HCT116 (cell line): ENCODE measurements around the gene KLHL25. TPM values are rescaled to one million over a fixed set of nuclear protein-coding genes. Genes with fewer than 3 reads are reported as not detected.

Source experiments
- ATAC-seq: fragments of 200-7000 bp; cut with Tn5 transposase; 2 replicates; pipeline ENCODE4 v1.9.1; 2020; ENCODE audit warnings: mild to moderate bottlenecking, moderate library complexity
- BruUV-seq: library from RNA; stranded (reverse); fragments of 400-500 nt; replicated peaks from 2 replicates; lab custom pipeline; 2021; lab: Mats Ljungman, UMichigan
- CTCF ChIA-PET: fragments of 300-600 bp; sonication (Branson Sonifier 250); formaldehyde crosslinking; loops from one replicate; lab custom pipeline; 2021; ENCODE audit warnings: antibody characterized with exemption; lab: Charles Lee
- POLR2A ChIA-PET: fragments of 300-600, 350-600 bp; sonication (Branson Sonifier 250); formaldehyde crosslinking; loops from one replicate; lab custom pipeline; 2021; ENCODE audit warnings: antibody characterized with exemption; lab: Charles Lee
- RAD21 ChIA-PET, 2 experiments: fragments of 300-600 bp; sonication (Branson Sonifier 250); formaldehyde crosslinking; loops; one replicate each; lab custom pipeline; 2023; ENCODE audit warnings: low total read pairs in 2 of 2; ENCODE audit not compliant: uncharacterized antibody in 2 of 2, unreplicated experiment in 2 of 2, low non-redundant PET in 1 of 2; lab: Charles Lee
- DNase-seq: peaks from one replicate; pipeline ENCODE4 v3.0.0-alpha.2; 2010; ENCODE audit warnings: low read depth, low spot score
- H2AFZ ChIP-seq: fragments of 200-600 bp; shearing (Covaris generic), sonication (generic); 2 replicates; pipeline ENCODE4 v1.6.1; 2017; ENCODE audit warnings: low read depth, mixed run types, mixed read lengths, antibody characterized with exemption, low read length; ENCODE audit not compliant: poor library complexity, severe bottlenecking
- H3K27ac ChIP-seq: 2 replicates; pipeline ENCODE4 v1.5.1; 2012; ENCODE audit warnings: low read depth, low read length
- H3K27me3 ChIP-seq: fragments of 200-600 bp; sonication (generic); 2 replicates; pipeline ENCODE4 v1.6.1; 2016; ENCODE audit warnings: mixed run types, low read length, mixed read lengths; ENCODE audit not compliant: insufficient read depth
- H3K36me3 ChIP-seq, 2 experiments: fragments of 200-500 bp in 1 of 2; fragments of 200-600 bp in 1 of 2; sonication (Bioruptor generic) in 1 of 2; sonication (generic) in 1 of 2; 2 replicates each; pipeline versions ENCODE4 v1.5.1 to v1.6.1; 2014 to 2016; ENCODE audit warnings: low read length in 2 of 2, inconsistent platforms in 1 of 2, mixed read lengths in 1 of 2, mixed run types in 1 of 2; ENCODE audit not compliant: insufficient read depth in 2 of 2, control insufficient read depth in 1 of 2
- H3K4me1 ChIP-seq, 2 experiments: fragments of 200-600 bp in 1 of 2; sonication (generic) in 1 of 2; 2 replicates each; pipeline versions ENCODE4 v1.5.1 to v1.6.1; 2012 to 2017; ENCODE audit warnings: low read length in 2 of 2, inconsistent platforms in 1 of 2, mild to moderate bottlenecking in 1 of 2, mixed read lengths in 1 of 2, mixed run types in 1 of 2, moderate library complexity in 1 of 2; ENCODE audit not compliant: insufficient read depth in 2 of 2, control insufficient read depth in 1 of 2
- H3K4me2 ChIP-seq: fragments of 200-600 bp; sonication (generic); 2 replicates; pipeline ENCODE4 v1.6.1; 2017; ENCODE audit warnings: mixed run types, low read length, mixed read lengths
- H3K4me3 ChIP-seq, 2 experiments: fragments of 200-600 bp in 1 of 2; sonication (generic) in 1 of 2; replicated peaks in 1 of 2; 2 replicates each; pipeline ENCODE4 v1.5.1; 2011 to 2016; ENCODE audit warnings: low read length in 2 of 2, control low read depth in 1 of 2, low read depth in 1 of 2, mild to moderate bottlenecking in 1 of 2, mixed read lengths in 1 of 2, mixed run types in 1 of 2
- H3K79me2 ChIP-seq: fragments of 200-600 bp; sonication (generic); 2 replicates; pipeline ENCODE4 v1.6.1; 2017; ENCODE audit warnings: mild to moderate bottlenecking, mixed run types, low read length, moderate library complexity, mixed read lengths; ENCODE audit not compliant: insufficient read depth
- H3K9ac ChIP-seq: fragments of 200-600 bp; sonication (generic); 2 replicates; pipeline ENCODE4 v1.6.1; 2016; ENCODE audit warnings: low read length, mixed read lengths
- H3K9me2 ChIP-seq: fragments of 200-600 bp; sonication (generic), shearing (Covaris generic); 2 replicates; pipeline ENCODE4 v1.6.1; 2017; ENCODE audit warnings: mixed run types, mild to moderate bottlenecking, moderate library complexity; ENCODE audit not compliant: insufficient read depth
- H3K9me3 ChIP-seq, 2 experiments: fragments of 200-500 bp in 1 of 2; fragments of 200-600 bp in 1 of 2; sonication (Bioruptor generic) in 1 of 2; sonication (generic) in 1 of 2; 2 replicates each; pipeline ENCODE4 v1.6.1; 2014 to 2017; ENCODE audit warnings: low read length in 2 of 2, mixed read lengths in 2 of 2, inconsistent platforms in 1 of 2, low read depth in 1 of 2, mild to moderate bottlenecking in 1 of 2, mixed run types in 1 of 2, moderate library complexity in 1 of 2; ENCODE audit not compliant: control insufficient read depth in 1 of 2, insufficient read depth in 1 of 2
- H4K20me1 ChIP-seq: fragments of 200-600 bp; sonication (generic), shearing (Covaris generic); 2 replicates; pipeline ENCODE4 v1.6.1; 2017; ENCODE audit warnings: mixed run types, mild to moderate bottlenecking, moderate library complexity; ENCODE audit not compliant: insufficient read depth
- CBX3 ChIP-seq: IDR thresholded peaks from 2 replicates; pipeline ENCODE4 v1.6.1; 2012; ENCODE audit warnings: low read depth
- CTCF ChIP-seq, 3 experiments: fragments of 200-600 bp in 1 of 3; sonication (generic) in 1 of 3; IDR thresholded peaks in 2 of 3; conservative IDR thresholded peaks in 1 of 3; 2 replicates each; pipeline ENCODE4 v1.5.1; 2012 to 2017; ENCODE audit warnings: low read depth in 2 of 3, low read length in 2 of 3, antibody characterized with exemption in 1 of 3, borderline replicate concordance in 1 of 3, control low read depth in 1 of 3, mild to moderate bottlenecking in 1 of 3, mixed read lengths in 1 of 3, mixed run types in 1 of 3, moderate library complexity in 1 of 3; ENCODE audit not compliant: insufficient read depth in 1 of 3
- EGR1 ChIP-seq: IDR thresholded peaks from 2 replicates; pipeline ENCODE4 v1.6.1; 2012; ENCODE audit warnings: low read depth
- ELF1 ChIP-seq: IDR thresholded peaks from 2 replicates; pipeline ENCODE4 v1.6.1; 2012; ENCODE audit warnings: low read depth, borderline replicate concordance
- EZH2 ChIP-seq: fragments of 200-600 bp; sonication (generic); IDR thresholded peaks from 2 replicates; pipeline ENCODE4 v1.6.1; 2017; ENCODE audit warnings: antibody characterized with exemption, mixed run types
- EZH2phosphoT487 ChIP-seq: fragments of 200-600 bp; IDR thresholded peaks from 2 replicates; pipeline ENCODE4 v1.6.1; 2018; ENCODE audit warnings: antibody characterized with exemption, borderline replicate concordance
- JUND ChIP-seq: IDR thresholded peaks from 2 replicates; pipeline ENCODE4 v1.6.1; 2012
- POLR2AphosphoS5 ChIP-seq: IDR thresholded peaks from 2 replicates; pipeline ENCODE4 v1.6.1; 2011; ENCODE audit warnings: mild to moderate bottlenecking, low read depth, low read length, moderate library complexity
- SIN3A ChIP-seq: IDR thresholded peaks from 2 replicates; pipeline ENCODE4 v1.6.1; 2012; ENCODE audit warnings: low read depth
- TCF7L2 ChIP-seq: IDR thresholded peaks from 2 replicates; pipeline ENCODE4 v1.7.0; 2011; ENCODE audit warnings: borderline replicate concordance, inconsistent platforms; ENCODE audit not compliant: insufficient read depth, insufficient read length; ENCODE audit errors: extremely low read depth
- ZFX ChIP-seq: fragments of 450-650 bp; IDR thresholded peaks from 2 replicates; pipeline ENCODE4 v1.6.1; 2017
- ZNF274 ChIP-seq: fragments of 200-500 bp; sonication (Bioruptor generic); IDR thresholded peaks from 2 replicates; pipeline ENCODE4 v1.6.1; 2014; ENCODE audit warnings: mild to moderate bottlenecking, low read depth, low read length, inconsistent platforms
- intact Hi-C: fragments of 100-400 bp; cut with micrococcal nuclease; formaldehyde crosslinking; loops from 2 replicates; pipeline ENCODE4 v1.10.0; 2022
- total RNA-seq: library from RNA; stranded (reverse); gene quantifications from one replicate; pipeline ENCODE4 v1.2.1, GENCODE V29; 2021; ENCODE audit not compliant: unreplicated experiment
- TF ChIP-seq, protein P1 (sequence below): IDR thresholded peaks from 2 replicates; pipeline ENCODE4 v1.6.1; 2012
- TF ChIP-seq, protein P2 (sequence below): IDR thresholded peaks from 2 replicates; pipeline ENCODE4 v1.6.1; 2012

The KLHL25 gene
- total RNA-seq, 1 experiment from 2014 or later, result 5.3 TPM

DNA sequence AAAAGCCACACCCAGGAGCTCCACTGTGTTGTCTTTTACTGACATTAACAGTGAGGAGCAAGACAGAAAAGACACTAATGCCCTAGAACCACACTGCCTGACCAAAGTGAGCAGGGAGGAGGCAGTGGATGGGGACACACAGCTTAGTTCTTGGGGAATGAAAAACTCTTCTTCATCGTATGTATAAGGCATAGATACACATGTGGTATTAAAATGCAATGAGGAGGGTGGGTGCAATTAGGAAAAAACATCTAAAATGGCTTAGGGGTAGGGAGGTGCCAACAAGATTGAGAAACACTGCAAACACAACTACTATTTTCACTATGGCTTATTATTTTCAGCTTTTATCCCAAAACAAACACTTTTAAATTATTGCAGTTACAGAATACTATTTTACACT lies 15.5 kb downstream of the KLHL25 start:
- Histone ChIP-seq H4K20me1 (no peaks in the 10 kb centered on the region), H3K9me2 (no peaks in the 10 kb centered on the region), H3K4me1 (no peaks in the 10 kb centered on the region), H3K9ac (no peak overlapping the region), H3K27ac (no peak overlapping the region), H3K36me3 (no peaks in the 10 kb centered on the region), H3K79me2 (peaks cover 13% of the 10 kb centered on the region; the same call in 1 of the 2 replicates), H3K27me3 (no peaks in the 10 kb centered on the region), H3K4me2 (no peak overlapping the region), H3K4me3 (no peak overlapping the region), H2AFZ (no peak overlapping the region)
- ATAC-seq (no peak), DNase-seq (no peak)
- intact Hi-C loops, result no loop called here
- CTCF ChIA-PET, result no interaction called here
- BruUV-seq, result no TSS peak
- RAD21 ChIA-PET, result no interaction called here
- no peak for TF ChIP-seq EGR1
- no peak for TF ChIP-seq ZFX
- TF ChIP-seq, protein P1, sequence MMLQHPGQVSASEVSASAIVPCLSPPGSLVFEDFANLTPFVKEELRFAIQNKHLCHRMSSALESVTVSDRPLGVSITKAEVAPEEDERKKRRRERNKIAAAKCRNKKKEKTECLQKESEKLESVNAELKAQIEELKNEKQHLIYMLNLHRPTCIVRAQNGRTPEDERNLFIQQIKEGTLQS, result no peak
- no peak for TF ChIP-seq SIN3A
- TF ChIP-seq CTCF (IDR thresholded peaks at IDR 0.05 in 2 of 3, conservative IDR thresholded peaks at IDR 0.05 in 1 of 3; ENCODE audit: borderline replicate concordance in 1 of 3, insufficient read depth in 1 of 3, low read depth in 2 of 3, low read length in 2 of 3), result no peak
- TF ChIP-seq ELF1, result no peak
- TF ChIP-seq, all 23 proteins: peak for 0
- POLR2A ChIA-PET, result no interaction called here
- H3K9me3 ChIP-seq, result no peaks in the 10 kb centered on the region

DNA sequence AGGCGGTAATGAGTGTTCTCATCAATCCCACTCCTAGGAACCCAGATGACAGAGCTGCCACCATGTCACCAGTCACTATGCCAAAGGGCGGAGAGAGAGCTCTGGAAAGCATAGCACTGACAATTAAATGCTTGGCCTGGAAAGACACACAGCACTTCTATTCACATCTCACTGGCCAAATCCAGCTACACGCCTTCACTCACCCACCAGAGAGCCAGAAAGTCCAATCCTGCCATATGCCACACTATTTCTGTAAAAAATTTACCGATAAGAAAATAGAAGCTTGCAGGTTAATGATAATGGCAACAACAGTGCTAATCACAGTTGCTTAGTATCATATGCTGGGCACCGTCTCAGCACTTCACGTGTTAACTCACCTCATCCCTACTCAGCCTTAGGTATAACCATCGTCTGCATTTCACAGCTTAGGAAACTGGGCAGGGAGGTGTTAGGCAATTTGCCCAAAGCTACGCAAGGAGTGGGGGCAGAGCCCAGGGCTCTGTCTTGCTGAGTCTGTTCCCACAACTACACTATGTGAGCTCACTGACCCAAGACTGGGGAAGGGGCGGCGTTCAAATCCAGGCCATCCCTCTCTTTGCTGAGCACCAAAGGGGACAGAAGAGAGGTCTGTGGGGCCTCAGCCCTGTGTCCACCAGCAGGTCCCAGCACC lies 16.5 kb downstream of the KLHL25 start:
- H3K4me2 ChIP-seq, result no peak overlapping the region
- no peaks in the 10 kb centered on the region for H3K27me3 ChIP-seq
- no peaks in the 10 kb centered on the region for H3K9me2 ChIP-seq
- H3K9ac ChIP-seq, result no peak overlapping the region
- no TSS peak for BruUV-seq
- H3K79me2 ChIP-seq, result peaks cover 13% of the 10 kb centered on the region; the same call in 1 of the 2 replicates
- H3K9me3 ChIP-seq, result no peaks in the 10 kb centered on the region
- no peak for DNase-seq
- intact Hi-C loops, result no loop called here
- H3K36me3 ChIP-seq, result no peaks in the 10 kb centered on the region
- RAD21 ChIA-PET, result no interaction called here
- no peak overlapping the region for H2AFZ ChIP-seq
- no peaks in the 10 kb centered on the region for H3K4me1 ChIP-seq
- CTCF ChIA-PET, result interaction anchor here (1.0 kb wide), 1 partner anchor 23 kb away, joined by 3 read pairs; no protein-coding TSS in a partner anchor
- H3K27ac ChIP-seq, result no peak overlapping the region
- H4K20me1 ChIP-seq, result no peaks in the 10 kb centered on the region
- no peak for ATAC-seq
- POLR2A ChIA-PET, result interaction anchor here (1.0 kb wide), 1 partner anchor 8 kb away, joined by 3 read pairs; no protein-coding TSS in a partner anchor
- no peak overlapping the region for H3K4me3 ChIP-seq
- TF ChIP-seq ZNF274, result no peak
- TF ChIP-seq ZFX, result no peak
- no peak for TF ChIP-seq EZH2phosphoT487
- TF ChIP-seq, protein P2, sequence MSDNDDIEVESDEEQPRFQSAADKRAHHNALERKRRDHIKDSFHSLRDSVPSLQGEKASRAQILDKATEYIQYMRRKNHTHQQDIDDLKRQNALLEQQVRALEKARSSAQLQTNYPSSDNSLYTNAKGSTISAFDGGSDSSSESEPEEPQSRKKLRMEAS, result no peak
- TF ChIP-seq TCF7L2, result no peak
- no peak for TF ChIP-seq JUND
- TF ChIP-seq CBX3, result no peak
- TF ChIP-seq EZH2, result no peak
- TF ChIP-seq POLR2AphosphoS5, result no peak
- TF ChIP-seq ELF1, result no peak
